DOHH2 (cell line): ENCODE measurements around the gene IL6.

Experiments used
- EZH2phosphoT487 ChIP-seq: fragments of 200-600 bp; sonication (generic); IDR thresholded peaks from 2 replicates; pipeline ENCODE4 v1.6.1; 2017; ENCODE audit warnings: borderline replicate concordance, mild to moderate bottlenecking, antibody characterized with exemption, low read length, moderate library complexity, mixed read lengths
- TF ChIP-seq, protein P1 (sequence below): fragments of 200-600 bp; sonication (generic); IDR thresholded peaks from one replicate; pipeline ENCODE4 v1.5.1; 2014; ENCODE audit warnings: antibody characterized with exemption, mild to moderate bottlenecking, low read depth, low read length; ENCODE audit not compliant: poor library complexity, severe bottlenecking

DNA sequence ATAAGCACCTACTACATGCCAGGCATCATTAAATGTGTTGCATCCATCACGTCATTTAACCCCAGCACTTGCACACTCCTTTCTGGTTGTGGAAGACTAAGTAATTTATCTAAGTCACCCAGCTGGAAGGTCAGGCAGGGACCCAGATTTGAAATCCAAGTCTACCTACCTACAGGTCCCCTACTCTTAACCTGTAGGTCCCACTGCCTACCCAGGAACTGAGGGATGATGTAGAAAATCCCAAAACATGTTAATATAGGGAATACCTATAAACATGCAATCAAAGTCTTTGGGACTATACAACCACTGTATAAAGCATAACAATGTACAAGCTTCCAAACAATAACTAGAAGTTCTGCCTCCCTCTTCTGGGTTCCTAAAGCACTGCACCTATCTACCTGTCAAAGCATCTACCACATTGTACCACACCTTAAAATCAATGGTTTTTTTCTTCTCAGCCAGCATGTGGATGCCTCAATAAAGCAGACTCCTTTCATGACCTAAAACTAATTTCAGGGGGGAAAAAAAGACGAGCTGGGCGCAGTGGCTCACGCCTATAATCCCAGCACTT is 5.6 kb downstream of the IL6 start:
- TF ChIP-seq, protein P1, sequence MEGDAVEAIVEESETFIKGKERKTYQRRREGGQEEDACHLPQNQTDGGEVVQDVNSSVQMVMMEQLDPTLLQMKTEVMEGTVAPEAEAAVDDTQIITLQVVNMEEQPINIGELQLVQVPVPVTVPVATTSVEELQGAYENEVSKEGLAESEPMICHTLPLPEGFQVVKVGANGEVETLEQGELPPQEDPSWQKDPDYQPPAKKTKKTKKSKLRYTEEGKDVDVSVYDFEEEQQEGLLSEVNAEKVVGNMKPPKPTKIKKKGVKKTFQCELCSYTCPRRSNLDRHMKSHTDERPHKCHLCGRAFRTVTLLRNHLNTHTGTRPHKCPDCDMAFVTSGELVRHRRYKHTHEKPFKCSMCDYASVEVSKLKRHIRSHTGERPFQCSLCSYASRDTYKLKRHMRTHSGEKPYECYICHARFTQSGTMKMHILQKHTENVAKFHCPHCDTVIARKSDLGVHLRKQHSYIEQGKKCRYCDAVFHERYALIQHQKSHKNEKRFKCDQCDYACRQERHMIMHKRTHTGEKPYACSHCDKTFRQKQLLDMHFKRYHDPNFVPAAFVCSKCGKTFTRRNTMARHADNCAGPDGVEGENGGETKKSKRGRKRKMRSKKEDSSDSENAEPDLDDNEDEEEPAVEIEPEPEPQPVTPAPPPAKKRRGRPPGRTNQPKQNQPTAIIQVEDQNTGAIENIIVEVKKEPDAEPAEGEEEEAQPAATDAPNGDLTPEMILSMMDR: peak; percentile 44
- no peak for TF ChIP-seq EZH2phosphoT487
